NCI-H2029 (cell line): ENCODE results near the gene CPNE7.

ENCODE experiments used
- DNase-seq: peaks from one replicate; lab custom pipeline; 2025; lab: John Stamatoyannopoulos, UW

CPNE7 gene

GRCh38 chr16:89549007-89549700 is 26.4 kb upstream of the CPNE7 start:
- no peak for DNase-seq

GRCh38 chr16:89550421-89551007 is 25.0 kb upstream of the CPNE7 start:
- no peak for DNase-seq

- no peak for DNase-seq
Observed at GRCh38 chr16:89552329-89552728, 23.2 kb upstream of the CPNE7 start.

- no peak for DNase-seq
Observed at GRCh38 chr16:89552913-89553312, 22.6 kb upstream of the CPNE7 start.

- DNase-seq = no peak
Observed at GRCh38 chr16:89553733-89554132, 21.8 kb upstream of the CPNE7 start.

GRCh38 chr16:89554343-89554742 is 21.2 kb upstream of the CPNE7 start:
- no peak for DNase-seq

- DNase-seq = no peak
Observed at GRCh38 chr16:89555265-89555664, 20.3 kb upstream of the CPNE7 start.

- no peak for DNase-seq
Observed at GRCh38 chr16:89555780-89556179, 19.8 kb upstream of the CPNE7 start.

- no peak for DNase-seq
Observed at GRCh38 chr16:89556750-89557689, 18.5 kb upstream of the CPNE7 start.

- no peak for DNase-seq
Observed at GRCh38 chr16:89557690-89558490, 17.7 kb upstream of the CPNE7 start.

GRCh38 chr16:89560378-89561141 is 15.0 kb upstream of the CPNE7 start, which contains the start of gene RPL13:
Gene RPL13 (plus strand): TSS chr16:89560682. CDS start chr16:89560960, 278 bp downstream.
- peak; percentile 77 for DNase-seq

- no peak for DNase-seq
Observed at GRCh38 chr16:89561142-89561883, 14.2 kb upstream of the CPNE7 start.

GRCh38 chr16:89561884-89562599 is 13.5 kb upstream of the CPNE7 start:
- DNase-seq = no peak

GRCh38 chr16:89562939-89563338 is 12.6 kb upstream of the CPNE7 start:
- DNase-seq = no peak

- no peak for DNase-seq
Observed at GRCh38 chr16:89563639-89564392, 11.7 kb upstream of the CPNE7 start.

- DNase-seq = no peak
Observed at GRCh38 chr16:89564476-89565255, 10.9 kb upstream of the CPNE7 start.

- no peak for DNase-seq
Observed at GRCh38 chr16:89565256-89565505, 10.4 kb upstream of the CPNE7 start.
